SU-DHL-6 (cell line): ENCODE measurements around the gene VSIG8.

ENCODE experiments used
- CTCF ChIP-seq: fragments of 200-600 bp; sonication (generic); IDR thresholded peaks from one replicate; pipeline ENCODE4 v1.5.1; 2017; ENCODE audit warnings: antibody characterized with exemption, mild to moderate bottlenecking, low read length, moderate library complexity; ENCODE audit not compliant: insufficient read depth, poor library complexity, severe bottlenecking
- EZH2phosphoT487 ChIP-seq: fragments of 200-600 bp; sonication (generic), shearing (Covaris generic); conservative IDR thresholded peaks from 2 replicates; pipeline ENCODE4 v1.6.1; 2018; ENCODE audit warnings: mild to moderate bottlenecking, antibody characterized with exemption, low read length, moderate library complexity, mixed read lengths

- TF ChIP-seq CTCF (no peak), EZH2phosphoT487 (no peak)
Observed at GRCh38 chr1:159851407-159851806, 11.1 kb downstream of the VSIG8 start.
